Activated naive CD4-positive, alpha-beta T cell treated with anti-CD3 and anti-CD28 coated beads for 36 hours (primary cell): ENCODE results near the gene GRAMD1B. TPM values are rescaled to one million over a fixed set of nuclear protein-coding genes. Genes with fewer than 3 reads are reported as not detected.

ENCODE experiments used
- CTCF ChIA-PET: fragments of 350-600 bp; sonication (Branson Sonifier 250); formaldehyde crosslinking; loops from one replicate; lab custom pipeline; 2021; ENCODE audit warnings: antibody characterized with exemption; lab: Charles Lee
- DNase-seq: peaks from one replicate; pipeline ENCODE4 v3.0.0-alpha.2; 2020
- H3K27ac Mint-ChIP-seq: one replicate; pipeline ENCODE4 v1.8.0; 2021; ENCODE audit warnings: mild to moderate bottlenecking, mixed read lengths
- H3K27me3 Mint-ChIP-seq: one replicate; pipeline ENCODE4 v1.8.0; 2021; ENCODE audit warnings: low read depth, mixed read lengths
- H3K36me3 Mint-ChIP-seq: one replicate; pipeline ENCODE4 v1.8.0; 2021; ENCODE audit warnings: low read depth, mixed read lengths
- H3K4me1 Mint-ChIP-seq: one replicate; pipeline ENCODE4 v1.8.0; 2021; ENCODE audit warnings: low read depth, mixed read lengths
- H3K4me3 Mint-ChIP-seq: one replicate; pipeline ENCODE4 v1.8.0; 2021; ENCODE audit warnings: mild to moderate bottlenecking, moderate library complexity, mixed read lengths
- H3K9me3 Mint-ChIP-seq: one replicate; pipeline ENCODE4 v1.8.0; 2021; ENCODE audit warnings: mixed read lengths
- intact Hi-C: fragments of 100-400 bp; cut with micrococcal nuclease; formaldehyde crosslinking; loops from one replicate; pipeline ENCODE4 v1.15.1; 2023
- total RNA-seq, 2 experiments: library from RNA; stranded (reverse); gene quantifications; one replicate each; pipeline ENCODE4 v1.2.3, GENCODE V29; 2021

Gene GRAMD1B
- total RNA-seq, 2 experiments from 2014 or later: 43.7 to 47.2 TPM

DNA sequence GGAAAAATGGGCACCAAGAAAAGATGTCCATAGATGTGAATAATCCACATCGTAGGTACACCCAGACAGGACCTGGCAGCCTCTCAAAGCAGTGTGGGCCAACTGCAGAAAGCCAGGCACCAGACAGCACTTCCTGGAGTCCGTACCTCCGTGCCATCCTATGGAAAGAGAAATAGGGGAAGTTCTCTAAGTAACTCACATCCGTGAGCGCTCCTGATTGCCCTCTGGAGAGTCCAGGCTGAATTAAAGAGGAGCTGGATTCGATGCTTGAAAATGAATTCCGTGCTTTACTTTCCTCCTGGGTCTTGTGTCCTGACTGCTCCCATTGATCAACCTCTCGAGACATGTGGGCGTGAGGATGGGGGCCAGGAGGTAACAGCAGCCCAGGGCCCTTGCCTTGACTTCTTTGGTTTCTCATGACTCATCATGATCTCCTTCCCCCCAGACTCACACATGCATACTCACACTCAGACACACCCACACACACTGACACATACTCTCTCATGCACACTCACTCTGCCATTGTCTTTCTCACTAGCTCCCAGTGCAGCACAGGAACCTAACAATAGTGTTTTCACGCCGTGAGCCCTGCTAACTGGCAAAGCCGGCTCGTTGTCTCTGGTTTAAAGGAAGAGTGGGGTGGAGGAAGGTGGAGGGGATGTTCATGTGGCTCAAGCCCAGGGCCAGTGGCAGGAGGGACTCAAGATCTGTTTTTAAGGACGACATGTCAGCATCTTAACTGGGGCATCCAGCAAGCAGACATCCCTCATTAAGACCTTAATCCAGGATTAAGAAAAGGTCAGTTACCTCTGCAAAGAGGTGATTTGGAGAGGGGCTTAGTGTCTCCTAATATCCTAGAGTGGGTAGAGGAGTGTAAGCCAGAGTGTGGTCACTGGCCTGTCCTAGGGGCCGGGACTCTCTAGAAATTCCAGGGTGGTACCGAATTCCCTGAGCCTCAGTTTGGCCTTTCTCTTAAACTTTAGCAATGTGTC is 120.2 kb downstream of the GRAMD1B start:
- no peak for DNase-seq
- no peaks in the 10 kb centered on the region for H3K27me3 Mint-ChIP-seq
- H3K36me3 Mint-ChIP-seq: no peaks in the 10 kb centered on the region
- no peak overlapping the region for H3K4me3 Mint-ChIP-seq
- no peaks in the 10 kb centered on the region for H3K9me3 Mint-ChIP-seq
- CTCF ChIA-PET: interaction anchor here (0.7 to 1.0 kb wide), 2 partner anchors 26 to 277 kb away, joined by 3 to 4 read pairs; no protein-coding TSS in a partner anchor
- H3K27ac Mint-ChIP-seq: no peak overlapping the region
- intact Hi-C loops: no loop called here
- H3K4me1 Mint-ChIP-seq: peaks cover 8% of the 10 kb centered on the region

GRCh38 chr11:123551079-123551478 is 121.0 kb downstream of the GRAMD1B start:
- H3K36me3 Mint-ChIP-seq: no peaks in the 10 kb centered on the region
- no peak for DNase-seq
- H3K4me1 Mint-ChIP-seq: peaks cover 8% of the 10 kb centered on the region
- H3K27me3 Mint-ChIP-seq: no peaks in the 10 kb centered on the region
- H3K9me3 Mint-ChIP-seq: no peaks in the 10 kb centered on the region
- no peak overlapping the region for H3K27ac Mint-ChIP-seq
- H3K4me3 Mint-ChIP-seq: no peak overlapping the region
- intact Hi-C loops: no loop called here
- CTCF ChIA-PET: interaction anchor here (0.5 to 1.0 kb wide), 3 partner anchors 25 to 278 kb away, joined by 3 to 4 read pairs (median 3); no protein-coding TSS in a partner anchor

DNA sequence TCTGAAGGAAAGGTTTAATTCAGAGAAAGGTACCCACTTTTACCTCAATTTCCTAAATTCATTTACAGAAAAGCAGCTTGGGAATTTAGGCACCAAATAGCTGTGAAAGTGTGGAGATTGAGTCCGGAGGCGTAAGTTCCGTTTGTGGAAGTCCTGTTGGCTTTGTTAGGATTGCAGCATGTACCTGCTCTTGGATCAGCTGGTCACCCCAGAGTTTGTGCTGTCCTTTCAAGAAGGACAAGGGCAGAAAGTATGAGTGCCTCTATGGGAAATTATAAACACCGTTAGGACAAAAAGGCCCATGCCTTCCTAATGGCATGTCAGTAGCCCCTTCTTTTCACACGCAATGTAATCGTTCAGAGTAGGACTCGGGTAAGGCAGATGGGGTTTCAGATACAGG is 126.6 kb downstream of the GRAMD1B start:
- Mint-ChIP-seq H3K9me3 (no peaks in the 10 kb centered on the region), H3K27ac (no peak overlapping the region), H3K27me3 (peaks cover 3% of the 10 kb centered on the region), H3K4me1 (peaks cover 14% of the 10 kb centered on the region), H3K4me3 (no peak overlapping the region), H3K36me3 (no peaks in the 10 kb centered on the region)
- intact Hi-C loops: no loop called here
- DNase-seq: no peak
- CTCF ChIA-PET: interaction anchor here (0.9 to 3.0 kb wide), 2 partner anchors 10 to 20 kb away, joined by 4 to 9 read pairs; no protein-coding TSS in a partner anchor

- Mint-ChIP-seq H3K27me3 (peaks cover 3% of the 10 kb centered on the region), H3K27ac (no peak overlapping the region), H3K4me3 (no peak overlapping the region), H3K4me1 (peaks cover 14% of the 10 kb centered on the region), H3K9me3 (no peaks in the 10 kb centered on the region), H3K36me3 (no peaks in the 10 kb centered on the region)
- CTCF ChIA-PET: interaction anchor here (0.6 to 1.3 kb wide), 5 partner anchors 14 to 151 kb away, joined by 3 to 6 read pairs (median 3); no protein-coding TSS in a partner anchor
- no peak for DNase-seq
- intact Hi-C loops: no loop called here
Observed at GRCh38 chr11:123558536-123559315, 128.7 kb downstream of the GRAMD1B start.

- DNase-seq: no peak
- Mint-ChIP-seq H3K4me3 (no peak overlapping the region), H3K27ac (no peak overlapping the region), H3K9me3 (no peaks in the 10 kb centered on the region), H3K27me3 (peaks cover 3% of the 10 kb centered on the region), H3K36me3 (no peaks in the 10 kb centered on the region), H3K4me1 (peaks cover 14% of the 10 kb centered on the region)
- intact Hi-C loops: no loop called here
- CTCF ChIA-PET: interaction anchor here (0.5 to 1.0 kb wide), 5 partner anchors 11 to 152 kb away, joined by 3 to 4 read pairs (median 3); no protein-coding TSS in a partner anchor
Observed at GRCh38 chr11:123559523-123559955, 129.5 kb downstream of the GRAMD1B start.

DNA sequence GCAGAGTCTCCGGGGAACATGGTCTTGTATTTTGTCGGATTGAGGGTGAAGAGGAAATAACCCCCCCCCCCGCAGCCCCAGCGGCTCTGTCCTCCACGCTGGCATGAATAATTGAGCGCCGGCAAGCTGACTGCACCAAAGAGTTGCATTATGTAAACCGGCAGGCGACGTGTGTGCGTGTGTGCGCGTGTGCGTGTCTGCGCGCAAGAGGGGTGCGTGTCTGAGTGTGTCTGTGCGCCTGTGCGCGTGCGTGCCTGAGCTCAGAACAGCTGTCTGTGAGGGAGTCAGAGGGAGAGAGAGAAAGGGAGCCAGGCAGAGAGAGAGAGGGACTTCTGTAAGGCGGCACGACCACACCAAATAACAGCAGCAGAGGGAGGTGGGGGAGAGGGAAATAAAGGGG is 129.9 kb downstream of the GRAMD1B start:
- Mint-ChIP-seq H3K27ac (no peak overlapping the region), H3K4me3 (peak overlapping the region; percentile 68), H3K36me3 (no peaks in the 10 kb centered on the region), H3K4me1 (peaks cover 14% of the 10 kb centered on the region), H3K27me3 (peaks cover 3% of the 10 kb centered on the region), H3K9me3 (no peaks in the 10 kb centered on the region)
- intact Hi-C loops: no loop called here
- CTCF ChIA-PET: interaction anchor here (0.7 to 1.0 kb wide), 5 partner anchors 15 to 153 kb away, joined by 3 to 4 read pairs (median 3); no protein-coding TSS in a partner anchor
- peak; percentile 64 for DNase-seq

- no peaks in the 10 kb centered on the region for H3K36me3 Mint-ChIP-seq
- H3K9me3 Mint-ChIP-seq: no peaks in the 10 kb centered on the region
- no peak for DNase-seq
- peaks cover 14% of the 10 kb centered on the region for H3K4me1 Mint-ChIP-seq
- CTCF ChIA-PET: interaction anchor here (0.9 to 1.2 kb wide), 5 partner anchors 10 to 314 kb away, joined by 3 to 5 read pairs (median 4); no protein-coding TSS in a partner anchor
- peaks cover 3% of the 10 kb centered on the region for H3K27me3 Mint-ChIP-seq
- no peak overlapping the region for H3K4me3 Mint-ChIP-seq
- no peak overlapping the region for H3K27ac Mint-ChIP-seq
- intact Hi-C loops: no loop called here
Observed at GRCh38 chr11:123561431-123561800, 131.3 kb downstream of the GRAMD1B start.

DNA sequence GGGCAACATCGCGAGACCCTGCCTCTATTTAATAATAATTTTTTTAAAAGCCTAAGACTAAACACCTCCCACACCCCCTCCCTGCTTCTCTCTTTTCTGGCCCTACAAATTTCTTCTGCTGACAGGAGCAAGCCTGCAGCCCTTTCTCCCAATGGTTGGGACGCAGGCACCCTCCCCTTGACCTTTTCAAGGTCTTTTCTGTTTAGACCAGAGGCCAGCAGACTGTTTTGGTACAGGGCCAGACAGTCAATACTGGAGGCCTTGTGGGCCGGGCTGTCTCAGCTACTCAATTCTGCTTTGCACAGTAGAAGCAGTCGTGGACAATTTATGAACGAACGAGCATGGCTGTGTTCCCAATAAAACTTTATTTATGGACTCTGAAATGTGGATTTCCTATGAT is 132.1 kb downstream of the GRAMD1B start:
- Mint-ChIP-seq H3K4me3 (no peak overlapping the region), H3K27me3 (peaks cover 3% of the 10 kb centered on the region), H3K36me3 (peaks cover 2% of the 10 kb centered on the region), H3K4me1 (peaks cover 14% of the 10 kb centered on the region), H3K9me3 (no peaks in the 10 kb centered on the region), H3K27ac (no peak overlapping the region)
- CTCF ChIA-PET: interaction anchor here (1.2 kb wide), 1 partner anchor 315 kb away, joined by 3 read pairs; no protein-coding TSS in a partner anchor
- no peak for DNase-seq
- intact Hi-C loops: no loop called here

GRCh38 chr11:123562829-123563228 is 132.8 kb downstream of the GRAMD1B start:
- Mint-ChIP-seq H3K4me1 (peaks cover 14% of the 10 kb centered on the region), H3K9me3 (no peaks in the 10 kb centered on the region), H3K27me3 (peaks cover 3% of the 10 kb centered on the region), H3K36me3 (peaks cover 2% of the 10 kb centered on the region), H3K27ac (no peak overlapping the region), H3K4me3 (no peak overlapping the region)
- DNase-seq: no peak
- CTCF ChIA-PET: interaction anchor here (0.6 kb wide), 1 partner anchor 14 kb away, joined by 3 read pairs; no protein-coding TSS in a partner anchor
- intact Hi-C loops: no loop called here

DNA sequence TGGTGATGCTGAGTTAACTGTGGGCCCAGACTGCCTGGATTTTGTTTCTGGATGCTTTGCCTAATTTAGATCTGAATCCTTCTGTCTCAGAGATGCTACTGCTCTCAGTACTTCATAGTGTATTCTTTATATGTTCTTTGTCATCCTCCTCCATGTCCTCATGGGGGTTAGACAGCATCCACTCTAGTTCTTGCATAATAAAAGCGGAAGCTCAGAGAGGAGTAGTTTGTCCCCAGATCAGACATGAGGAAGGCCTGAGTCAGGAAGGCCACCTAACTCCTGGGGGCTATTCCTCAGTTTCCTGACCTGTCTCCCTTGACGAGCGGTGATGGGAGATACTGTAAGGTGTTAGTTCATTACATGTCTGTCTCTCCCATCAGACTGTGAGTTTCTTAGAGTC is 134.2 kb downstream of the GRAMD1B start:
- DNase-seq: no peak
- peaks cover 14% of the 10 kb centered on the region for H3K4me1 Mint-ChIP-seq
- no peak overlapping the region for H3K27ac Mint-ChIP-seq
- H3K9me3 Mint-ChIP-seq: no peaks in the 10 kb centered on the region
- H3K36me3 Mint-ChIP-seq: peaks cover 2% of the 10 kb centered on the region
- CTCF ChIA-PET: no interaction called here
- H3K27me3 Mint-ChIP-seq: peaks cover 3% of the 10 kb centered on the region
- intact Hi-C loops: no loop called here
- H3K4me3 Mint-ChIP-seq: no peak overlapping the region

DNA sequence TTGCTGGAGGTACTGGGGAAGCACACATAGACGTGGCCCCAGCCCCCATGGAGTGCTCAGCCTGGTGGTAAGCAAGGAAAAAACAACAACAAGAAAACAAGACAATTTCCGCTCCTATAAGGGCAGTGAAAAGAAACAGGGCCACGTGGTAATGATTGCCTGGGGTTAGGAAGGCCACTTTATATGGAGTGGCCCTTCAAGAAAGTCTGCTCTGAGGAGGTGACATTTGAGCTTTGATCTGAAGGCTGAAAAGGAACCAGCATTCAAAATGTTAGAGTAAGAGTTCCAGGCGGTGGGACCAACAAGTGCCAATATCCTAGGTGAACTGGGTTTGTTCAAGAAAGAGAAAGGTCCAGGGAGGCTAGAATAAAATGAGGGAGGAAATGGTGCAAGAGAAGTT is 136.8 kb downstream of the GRAMD1B start:
- H3K36me3 Mint-ChIP-seq: peaks cover 2% of the 10 kb centered on the region
- CTCF ChIA-PET: interaction anchor here (1.2 kb wide), 1 partner anchor 10 kb away, joined by 4 read pairs; no protein-coding TSS in a partner anchor

More for the DNA sequence above, 136.8 kb downstream of the GRAMD1B start:
- Mint-ChIP-seq H3K4me1 (no peaks in the 10 kb centered on the region), H3K4me3 (no peak overlapping the region), H3K27me3 (no peaks in the 10 kb centered on the region), H3K9me3 (no peaks in the 10 kb centered on the region), H3K27ac (no peak overlapping the region)
- intact Hi-C loops: no loop called here
- no peak for DNase-seq
